ENCODE data around the gene MBTD1.
A peak's percentile ranks its signal among the peaks of the same experiment; 100 is the strongest.
"Not testable (repeated sequence)": the region's sequence is repeated elsewhere in the genome, so short reads cannot be mapped to it uniquely, and the experiment has no call there.

Gene MBTD1

DNA sequence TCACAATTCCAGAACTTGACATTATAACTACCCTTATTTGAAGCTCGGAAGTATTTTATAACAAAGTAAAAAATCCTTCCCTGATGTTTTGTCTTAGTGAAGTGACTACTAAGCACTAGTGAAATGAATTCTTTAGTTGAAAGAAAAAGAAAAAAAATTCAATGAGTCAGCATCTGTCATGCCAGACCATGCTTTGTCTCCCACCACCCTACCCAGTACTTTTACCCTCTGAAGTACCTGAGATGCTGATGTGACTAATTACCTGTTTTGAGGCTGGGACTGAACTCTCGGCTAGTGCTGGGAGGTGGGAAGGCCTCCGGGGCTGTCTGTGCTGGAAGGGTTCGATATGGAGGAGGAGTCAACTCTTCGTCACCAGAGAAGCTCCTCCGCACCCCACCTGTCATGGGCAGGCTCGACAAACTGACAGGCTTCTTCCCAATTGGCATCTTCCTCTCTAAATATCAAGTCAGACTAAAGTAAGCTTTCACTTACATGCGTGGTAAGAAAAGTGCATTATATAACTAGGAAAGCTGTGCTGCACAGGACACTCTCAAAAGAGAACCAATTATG lies 74.0 kb downstream of the MBTD1 start:
- DNase-seq, result no peak

DNA sequence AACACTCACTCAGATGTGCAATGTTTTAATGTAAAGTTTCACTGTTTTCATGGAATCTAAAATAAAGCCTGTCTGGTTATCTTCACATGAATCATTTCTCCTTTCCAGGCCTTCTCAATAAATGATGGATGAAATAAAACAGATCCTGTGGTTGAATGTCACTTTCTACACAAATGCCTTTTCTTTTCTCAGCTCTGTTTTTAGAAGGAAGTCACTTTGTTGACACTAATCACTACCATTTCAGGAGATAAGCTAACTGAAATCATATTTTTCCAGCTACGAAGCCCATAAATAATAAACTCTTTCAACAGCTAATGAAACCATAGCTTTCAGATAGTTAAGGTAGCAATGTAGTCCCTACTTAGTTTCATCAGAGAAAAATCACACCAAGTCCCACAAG lies 75.7 kb downstream of the MBTD1 start:
- DNase-seq, result no peak

DNA sequence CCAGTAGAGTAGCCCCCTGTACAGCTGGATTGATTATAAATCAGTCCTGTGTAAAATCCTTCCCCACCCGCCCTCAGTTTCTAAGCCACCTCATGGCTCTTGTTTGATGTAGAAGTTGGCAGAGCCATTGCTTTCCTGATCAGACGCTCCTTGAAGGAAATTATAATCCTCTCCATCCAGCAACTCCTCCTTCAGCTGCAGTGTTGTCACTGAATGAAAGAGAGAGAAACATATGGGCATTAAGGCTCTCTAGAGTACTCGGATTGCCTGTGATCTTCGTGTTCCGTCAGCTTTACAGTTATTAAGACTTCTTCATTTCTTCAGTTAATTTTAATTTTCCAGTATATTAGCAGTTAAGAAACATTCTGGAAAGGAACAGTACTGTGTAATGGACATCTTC lies 79.4 kb downstream of the MBTD1 start:
- no peak for DNase-seq

DNA sequence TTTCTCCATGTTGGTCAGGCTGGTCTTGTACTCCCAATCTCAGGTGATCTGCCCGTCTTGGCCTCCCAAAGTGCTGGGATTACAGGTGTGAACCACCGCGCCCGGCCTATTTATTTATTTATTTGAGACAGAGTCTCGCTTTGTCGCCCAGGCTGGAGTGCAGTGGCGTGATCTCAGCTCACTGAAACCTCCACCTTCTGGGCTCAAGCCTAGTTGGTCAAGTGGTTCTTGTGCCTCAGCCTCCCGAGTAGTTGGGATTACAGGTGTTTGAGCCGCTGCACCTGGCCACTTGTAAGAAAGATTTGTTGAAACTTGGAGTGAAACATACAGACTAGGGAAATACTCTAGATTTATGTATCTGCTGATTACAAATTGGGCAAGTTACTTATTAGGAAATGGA lies 87.8 kb downstream of the MBTD1 start:
- not testable (repeated sequence) for DNase-seq

DNA sequence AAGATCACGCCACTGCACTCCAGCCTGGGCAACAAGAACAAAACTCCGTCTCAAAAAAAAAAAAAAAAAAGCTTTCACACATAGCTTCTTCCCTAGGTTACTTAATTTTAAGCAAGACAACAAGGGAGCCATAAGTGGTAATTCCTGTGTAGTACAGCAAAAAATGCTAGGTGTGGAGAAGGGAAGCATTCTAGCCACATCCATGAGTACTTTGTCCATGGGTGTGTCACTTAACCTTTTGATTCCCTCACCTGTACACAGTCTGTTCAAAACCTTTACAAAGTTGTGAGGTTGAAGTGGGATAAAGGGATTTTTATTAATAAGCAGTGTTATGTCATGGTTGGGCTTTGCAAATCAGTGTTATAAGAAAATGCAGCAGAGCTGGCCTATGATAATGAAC lies 89.1 kb downstream of the MBTD1 start:
- no peak for DNase-seq

DNA sequence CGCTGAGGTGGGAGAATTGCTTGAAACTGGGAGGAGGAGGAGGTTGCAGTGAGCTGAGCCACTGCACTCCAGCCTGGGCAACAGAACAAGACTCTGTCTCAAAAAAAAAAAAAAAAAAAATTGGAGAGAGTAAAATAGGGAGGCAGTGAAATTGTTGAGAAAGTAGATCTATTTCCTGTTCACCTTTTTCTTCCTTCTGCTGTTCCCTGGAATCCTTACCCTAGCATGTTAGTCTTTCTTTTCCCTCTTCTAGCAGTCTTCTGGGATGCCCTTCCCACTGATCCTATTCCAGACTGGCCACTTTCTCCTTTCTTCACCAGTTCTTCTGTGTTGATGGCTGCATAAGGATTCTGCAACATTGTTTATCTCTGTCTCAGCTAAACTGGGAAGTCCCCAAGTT lies 90.5 kb downstream of the MBTD1 start:
- no peak for DNase-seq

DNA sequence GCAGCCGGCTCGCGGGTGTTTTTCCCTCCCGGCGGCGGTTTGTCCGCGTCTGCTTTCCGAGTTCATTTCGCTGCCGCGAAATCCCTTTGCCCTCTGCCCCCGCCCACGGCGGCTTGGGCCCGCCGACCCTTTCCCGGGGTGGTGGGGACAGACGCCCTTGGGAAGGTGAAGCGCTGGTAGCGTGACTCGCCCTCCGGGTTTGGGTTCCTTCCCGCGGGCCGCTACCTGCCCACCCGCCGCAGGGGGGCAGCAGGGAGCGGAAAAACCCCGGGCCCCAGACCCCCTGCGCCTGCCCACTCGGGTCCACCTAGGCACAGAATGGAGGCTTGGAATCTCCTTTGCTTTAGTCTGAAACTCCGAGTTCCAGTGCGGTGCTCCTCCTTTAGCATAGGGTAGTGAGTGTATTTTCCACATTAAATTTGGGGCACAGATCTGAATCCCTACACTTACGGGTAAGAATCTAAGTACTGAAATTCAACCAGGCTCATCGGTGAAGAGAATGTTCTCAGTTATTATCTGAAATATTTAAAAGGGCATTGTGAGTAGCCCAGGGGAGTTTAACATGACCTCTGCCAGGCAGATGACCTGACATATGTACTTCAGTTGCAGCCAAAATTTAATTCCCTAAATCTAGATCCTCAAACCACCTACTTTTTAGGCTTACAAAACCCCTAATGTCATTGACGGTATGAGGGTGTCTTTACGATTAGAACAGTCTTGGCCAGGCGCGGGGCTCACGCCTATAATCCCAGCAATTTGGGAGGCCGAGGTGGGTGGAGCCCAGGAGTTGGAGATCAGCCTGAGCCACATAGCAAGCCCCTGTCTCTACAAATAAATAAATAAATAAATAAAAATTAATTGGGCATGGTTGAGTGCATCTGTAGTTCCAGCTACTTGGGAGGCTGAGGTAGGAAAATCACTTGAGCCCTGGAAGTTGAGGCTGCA lies 92.6 kb downstream of the MBTD1 start:
- peak; percentile 69 for DNase-seq

DNA sequence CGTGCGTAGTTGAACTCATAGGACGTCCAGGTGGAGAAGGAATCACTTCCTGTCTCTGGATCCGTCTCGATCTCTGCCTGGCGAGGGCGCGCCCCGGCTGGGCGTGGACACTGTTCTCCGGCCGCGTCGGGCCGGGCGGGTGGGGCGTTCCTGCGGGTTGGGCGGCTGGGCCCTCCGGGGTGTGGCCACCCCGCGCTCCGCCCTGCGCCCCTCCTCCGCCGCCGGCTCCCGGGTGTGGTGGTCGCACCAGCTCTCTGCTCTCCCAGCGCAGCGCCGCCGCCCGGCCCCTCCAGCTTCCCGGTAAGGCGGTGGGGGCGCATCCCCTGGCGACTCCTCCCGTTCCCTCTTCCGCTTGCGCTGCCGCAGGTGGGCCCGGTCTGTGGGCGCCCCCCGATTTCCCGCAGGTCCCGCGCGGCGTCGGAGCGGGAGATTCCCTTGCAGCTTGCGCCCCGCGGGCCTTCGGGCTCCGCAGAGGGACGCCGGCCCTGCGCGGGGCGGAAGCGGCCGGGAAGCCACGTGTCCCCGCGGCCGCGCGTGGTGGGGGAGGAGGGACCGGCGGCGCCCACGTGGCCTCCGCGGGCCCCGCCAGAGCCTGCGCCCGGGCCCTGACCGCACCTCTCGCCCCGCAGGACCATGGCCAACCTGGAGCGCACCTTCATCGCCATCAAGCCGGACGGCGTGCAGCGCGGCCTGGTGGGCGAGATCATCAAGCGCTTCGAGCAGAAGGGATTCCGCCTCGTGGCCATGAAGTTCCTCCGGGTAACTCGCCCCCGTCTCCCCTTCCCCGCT lies 93.5 kb downstream of the MBTD1 start, which contains the start of gene NME2:
TSS of gene NME2 (plus strand) at position 214 of the 789 bp plus-strand sequence. CDS start at position 634, 420 bp downstream.
- DNase-seq, result peak; percentile 81

DNA sequence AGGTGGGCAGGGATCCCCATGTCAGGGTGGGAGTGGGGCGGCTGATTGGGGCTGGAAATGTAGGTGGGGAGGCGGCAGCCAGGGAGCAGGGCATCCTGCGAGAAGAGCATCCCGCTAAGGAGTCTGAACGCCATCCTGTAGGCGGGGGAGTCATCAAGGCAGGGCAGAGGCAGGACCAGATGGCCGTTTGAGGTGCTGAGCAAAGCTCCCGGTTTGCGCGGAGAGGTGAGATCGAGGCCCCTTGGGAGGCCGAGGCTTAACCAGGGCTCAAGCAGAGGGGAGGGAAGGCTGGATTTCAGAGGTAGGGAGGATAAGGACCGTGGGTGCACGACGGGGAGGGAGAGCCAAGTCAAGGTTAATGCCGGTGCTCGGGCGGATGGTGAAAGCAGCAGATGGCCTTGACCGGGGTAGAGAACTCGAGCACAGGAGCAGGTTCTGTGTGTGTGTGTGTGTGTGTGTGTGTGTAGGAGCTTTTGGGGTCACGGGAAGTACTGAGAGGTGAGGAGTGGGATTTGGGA lies 94.1 kb downstream of the MBTD1 start:
- DNase-seq, result no peak

DNA sequence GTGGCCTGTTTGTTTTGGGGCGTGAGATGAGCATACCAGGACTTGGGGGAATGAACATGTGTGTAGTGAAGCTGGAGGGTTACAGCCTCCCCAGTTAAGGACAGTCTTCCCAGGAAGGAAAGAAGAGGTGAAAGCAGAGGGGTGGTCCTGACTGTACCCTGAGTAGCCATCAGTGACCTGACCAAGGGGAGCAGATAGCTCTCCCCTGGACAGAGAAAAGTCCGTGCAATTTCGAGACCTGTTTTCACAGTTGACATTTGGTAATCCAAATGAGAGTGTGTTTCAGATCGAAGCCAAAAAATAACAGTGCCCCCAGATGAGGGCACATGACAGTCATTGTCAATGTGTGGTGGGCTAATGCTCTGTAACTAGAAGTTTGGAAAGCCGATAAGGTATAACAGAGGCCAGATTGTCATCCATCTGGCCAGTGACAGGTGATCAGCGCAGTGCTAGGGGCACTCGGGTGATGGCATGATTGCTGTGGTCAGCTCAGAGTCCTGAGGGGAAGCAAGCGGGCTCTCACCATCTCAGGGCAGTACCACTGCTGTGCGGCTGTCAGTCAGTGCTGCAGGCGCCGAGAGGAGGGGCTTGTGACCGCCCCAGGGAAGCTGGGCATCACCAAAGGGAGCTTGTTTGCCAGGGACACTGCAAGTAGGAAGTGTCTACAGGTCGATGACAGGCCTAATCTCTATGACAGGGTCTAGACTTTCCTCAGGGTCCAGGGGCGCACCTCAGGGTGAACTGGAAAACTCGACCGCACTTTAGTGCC lies 94.8 kb downstream of the MBTD1 start:
- DNase-seq, result no peak

DNA sequence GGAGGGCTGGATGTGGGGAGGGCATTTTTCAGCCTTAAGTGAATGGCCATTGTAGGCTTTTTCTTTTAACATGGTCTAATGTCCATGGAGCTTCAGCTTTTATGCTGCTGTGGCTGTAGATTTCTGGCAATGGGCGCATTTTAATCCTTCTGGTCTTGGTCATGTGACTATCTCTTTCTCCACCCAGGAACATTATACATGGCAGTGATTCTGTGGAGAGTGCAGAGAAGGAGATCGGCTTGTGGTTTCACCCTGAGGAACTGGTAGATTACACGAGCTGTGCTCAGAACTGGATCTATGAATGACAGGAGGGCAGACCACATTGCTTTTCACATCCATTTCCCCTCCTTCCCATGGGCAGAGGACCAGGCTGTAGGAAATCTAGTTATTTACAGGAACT lies 98.3 kb downstream of the MBTD1 start:
- DNase-seq, result no peak

DNA sequence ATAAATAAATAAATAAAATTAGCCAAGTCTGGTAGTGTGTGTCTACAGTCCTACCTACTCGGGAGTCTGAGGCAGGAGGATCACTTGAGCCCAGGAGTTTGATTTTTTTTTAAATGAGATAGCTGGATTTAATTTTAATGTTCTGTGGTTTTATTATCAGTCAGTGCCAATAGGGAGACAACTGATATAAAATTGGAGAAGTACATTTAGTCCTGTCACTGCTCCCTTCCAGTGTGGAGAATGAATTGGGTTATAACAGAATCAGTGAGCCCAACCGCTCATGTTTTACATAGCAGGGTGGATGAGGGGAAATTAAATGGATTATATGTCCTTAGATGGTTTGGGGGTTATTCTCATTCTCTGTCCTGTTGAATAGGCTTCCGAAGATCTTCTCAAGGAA lies 100.2 kb downstream of the MBTD1 start:
- DNase-seq, result no peak

DNA sequence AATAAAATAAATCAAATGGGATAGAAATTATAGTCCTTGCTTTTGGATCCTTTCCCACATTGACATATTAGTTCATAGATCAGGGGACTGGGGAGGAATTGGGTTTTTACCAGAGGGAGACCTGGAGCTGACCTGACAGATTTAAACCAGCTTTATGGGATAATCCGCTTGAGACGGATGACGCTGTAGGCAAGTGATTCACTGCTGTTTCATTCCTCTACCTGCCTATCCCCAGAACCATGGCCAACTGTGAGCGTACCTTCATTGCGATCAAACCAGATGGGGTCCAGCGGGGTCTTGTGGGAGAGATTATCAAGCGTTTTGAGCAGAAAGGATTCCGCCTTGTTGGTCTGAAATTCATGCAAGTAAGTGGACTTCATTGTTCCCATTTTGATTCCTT lies 104.4 kb downstream of the MBTD1 start:
- no peak for DNase-seq

DNA sequence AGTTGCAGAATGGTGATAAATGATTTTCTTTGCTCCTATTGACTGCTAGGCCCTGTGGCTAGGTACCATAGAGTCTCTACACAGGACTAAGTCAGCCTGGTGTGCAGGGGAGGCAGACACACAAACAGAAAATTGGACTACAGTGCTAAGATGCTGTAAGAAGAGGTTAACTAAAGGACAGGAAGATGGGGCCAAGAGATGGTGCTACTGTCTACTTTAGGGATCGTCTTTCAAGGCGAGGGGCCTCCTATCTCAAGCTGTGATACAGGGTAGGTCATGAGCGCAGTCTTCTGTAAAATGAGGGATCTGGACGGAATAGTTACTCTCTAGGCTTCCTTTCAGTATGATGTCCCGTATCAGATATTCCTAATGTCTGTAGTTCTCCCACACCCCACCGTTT lies 105.7 kb downstream of the MBTD1 start:
- no peak for DNase-seq

DNA sequence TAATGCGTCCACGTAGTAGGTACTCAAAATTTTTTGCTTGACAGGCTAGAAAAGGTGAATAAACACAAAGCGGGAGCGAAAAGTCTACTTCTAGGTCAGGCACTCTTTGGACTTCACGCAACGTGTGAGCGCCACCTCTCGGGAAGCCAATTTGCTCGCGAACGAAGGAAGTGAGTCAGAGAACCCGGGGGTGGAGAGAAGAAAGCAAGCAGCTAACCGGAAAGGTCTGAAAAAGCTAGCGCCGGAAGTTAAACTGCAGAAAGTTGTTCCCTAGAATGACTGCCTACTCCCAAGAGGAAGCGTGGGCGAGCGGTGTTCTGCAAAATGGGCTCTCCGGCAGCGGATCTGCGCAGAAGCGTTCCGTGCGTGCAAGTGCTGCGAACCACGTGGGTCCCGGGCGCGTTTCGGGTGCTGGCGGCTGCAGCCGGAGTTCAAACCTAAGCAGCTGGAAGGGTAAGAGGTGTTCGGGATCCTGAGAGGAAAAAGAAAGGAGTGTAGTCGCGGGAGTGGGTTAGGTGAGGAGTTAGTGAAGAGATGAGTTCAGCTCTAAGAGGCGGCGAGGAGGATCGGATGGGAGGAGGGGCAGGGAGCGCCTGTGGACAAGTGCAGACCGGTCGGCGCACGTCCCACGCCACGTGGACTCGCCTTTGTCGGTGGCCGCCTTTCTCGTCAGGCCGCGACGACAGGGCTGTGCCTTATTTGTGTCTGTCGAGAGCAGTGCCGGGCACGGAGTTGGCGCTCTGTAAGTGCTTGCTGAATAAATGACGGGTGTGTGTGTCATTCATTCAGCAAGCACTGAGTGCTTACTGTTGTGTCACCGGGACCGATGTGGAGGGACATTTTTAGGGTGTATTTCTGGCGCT lies 106.4 kb downstream of the MBTD1 start, which contains the start of gene NME1:
TSS of gene NME1 (plus strand) at position 350 of the 863 bp plus-strand sequence. CDS start 2,096 bp downstream, outside the sequence.
- peak; percentile 34 for DNase-seq

DNA sequence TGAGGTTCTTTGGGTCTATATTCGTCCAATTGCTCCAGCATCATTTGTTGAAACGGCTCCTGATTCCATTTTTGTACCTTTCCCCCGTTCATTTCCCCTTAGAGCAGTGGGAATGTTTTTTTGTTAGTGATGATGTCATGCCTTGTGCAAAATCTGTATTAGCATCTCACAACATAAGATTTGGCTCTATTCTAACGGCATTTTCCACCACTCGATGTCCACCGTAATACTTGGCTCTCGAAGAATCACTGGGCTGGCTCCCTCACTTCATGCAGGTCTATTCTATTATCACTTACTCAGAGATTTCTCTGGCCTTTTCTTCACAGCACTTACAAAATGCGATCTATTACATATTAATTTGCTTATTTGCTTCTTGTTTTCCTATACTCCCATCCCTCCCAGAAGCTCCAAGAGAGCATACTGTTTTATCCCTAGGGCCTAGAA lies 107.1 kb downstream of the MBTD1 start:
- no peak for DNase-seq

DNA sequence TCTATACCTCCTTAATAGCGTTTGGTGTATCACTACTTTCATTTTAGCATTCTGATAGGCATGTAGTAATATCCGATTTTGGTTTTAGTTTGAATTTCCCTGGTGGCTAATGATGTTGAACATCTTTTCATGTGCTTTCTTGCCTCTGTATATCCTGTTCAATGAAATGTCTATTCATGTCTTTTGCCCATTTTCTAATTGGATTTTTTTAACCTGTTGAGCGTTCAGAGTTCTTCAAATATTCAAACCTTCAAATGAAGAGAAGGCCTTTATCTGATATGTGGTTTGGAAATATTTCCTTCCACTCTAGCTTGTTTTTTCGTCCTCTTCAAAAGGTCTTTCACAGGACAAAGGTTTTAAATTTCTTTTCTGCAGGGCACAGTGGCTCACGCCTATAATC lies 108.9 kb downstream of the MBTD1 start:
- DNase-seq, result no peak

DNA sequence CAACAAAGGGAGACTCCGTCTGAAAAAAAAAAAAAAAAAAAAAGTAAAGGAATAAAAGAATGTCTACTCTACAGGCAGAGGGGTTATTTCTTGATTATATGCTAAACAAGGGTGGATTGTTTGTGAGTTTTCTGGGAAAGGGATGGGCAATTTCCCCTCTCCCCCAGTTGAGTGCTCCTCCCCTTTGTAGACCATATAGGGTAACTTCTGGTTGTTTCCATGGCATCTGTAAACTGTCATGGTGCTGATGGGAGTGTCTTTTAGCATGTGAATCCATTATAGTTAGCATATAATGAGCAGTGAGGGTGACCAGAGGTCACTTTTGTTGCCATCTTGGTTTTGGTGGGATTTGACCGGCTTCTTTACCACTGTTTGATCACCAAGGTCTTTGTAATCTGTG lies 110.7 kb downstream of the MBTD1 start:
- no peak for DNase-seq

DNA sequence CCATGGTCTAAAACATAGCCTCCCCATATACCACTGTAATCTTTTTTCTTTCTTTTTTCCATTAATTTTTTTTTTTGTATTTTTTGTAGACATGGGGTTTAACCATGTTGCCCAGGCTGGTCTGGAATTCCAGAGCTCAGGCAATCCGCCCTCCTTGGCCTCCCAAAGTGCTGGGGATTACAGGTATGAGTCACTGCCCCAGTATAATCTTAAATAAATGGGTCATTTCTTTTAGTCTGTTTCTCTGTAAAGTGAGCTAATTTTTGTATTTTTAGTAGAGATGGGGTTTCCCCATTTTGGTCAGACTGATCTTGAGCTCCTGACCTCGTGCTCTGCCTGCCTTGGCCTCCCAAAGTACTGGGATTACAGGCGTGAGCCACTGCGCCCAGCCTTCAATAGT lies 112.2 kb downstream of the MBTD1 start:
- DNase-seq, result no peak

DNA sequence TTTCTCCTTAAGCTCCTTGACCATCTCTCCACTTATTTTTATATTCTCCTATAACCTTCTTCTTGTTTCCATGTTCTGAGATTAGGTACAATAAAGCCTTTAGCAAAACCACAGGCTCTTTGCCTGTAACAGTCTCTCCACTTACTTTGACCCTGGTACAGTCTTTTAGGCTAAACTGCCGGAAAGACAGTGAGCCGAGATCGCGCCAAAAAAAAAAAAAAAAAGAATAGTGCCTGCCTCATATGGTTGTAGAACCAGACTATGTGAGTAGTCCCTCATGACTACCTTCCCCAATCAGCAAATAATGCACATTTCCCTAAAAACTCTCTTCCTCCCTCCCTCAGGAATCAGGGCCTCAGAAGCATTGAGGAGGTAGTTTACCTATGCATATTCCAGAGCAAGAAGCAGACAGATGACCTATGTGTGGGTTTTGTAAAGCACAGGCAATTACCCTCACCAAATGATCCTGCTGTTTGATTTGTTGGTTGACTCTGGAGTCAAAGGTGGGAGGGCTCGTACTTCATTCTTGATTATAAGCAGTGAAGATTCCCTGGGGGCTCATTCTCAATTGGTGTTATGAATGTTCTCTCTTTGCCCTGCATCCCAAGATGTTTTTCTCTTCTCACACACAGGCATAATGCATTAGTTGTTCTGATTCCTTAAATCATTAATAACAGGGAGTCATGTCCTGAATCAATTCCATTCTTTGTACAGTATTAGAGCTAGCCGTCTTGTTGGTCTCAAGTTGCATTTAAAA lies 115.4 kb downstream of the MBTD1 start:
- DNase-seq, result no peak

DNA sequence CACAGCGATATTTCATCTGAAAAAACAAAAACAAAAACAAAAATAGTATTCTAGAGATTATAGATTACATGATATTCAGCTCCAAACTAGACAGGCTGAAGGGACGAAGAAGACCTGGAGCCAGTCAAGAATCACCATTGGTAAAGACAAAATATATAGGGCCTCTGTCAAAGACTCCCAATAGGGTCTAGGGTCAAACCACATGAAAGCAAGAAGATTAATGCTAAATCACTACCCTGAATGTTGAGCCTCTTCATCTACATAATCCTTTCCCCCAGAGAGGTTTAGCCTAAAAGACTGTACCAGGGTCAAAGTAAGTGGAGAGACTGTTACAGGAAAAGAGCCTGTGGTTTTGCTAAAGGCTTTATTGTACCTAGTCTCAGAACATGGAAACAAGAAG lies 117.3 kb downstream of the MBTD1 start:
- no peak for DNase-seq

Data from 8988T (cell line).